Bronchial epithelial cell (primary cell): Measurements from ENCODE around the gene OAS1. TPM values are rescaled to one million over a fixed set of nuclear protein-coding genes. Genes with fewer than 3 reads are reported as not detected.

Experiments
- DNase-seq: peaks from one replicate; pipeline ENCODE4 v3.0.0-alpha.2; 2010; ENCODE audit warnings: low read depth
- FAIRE-seq: peaks from 2 replicates; lab custom pipeline; 2011; peaks lifted over from hg19 to GRCh38; lab: Jason Lieb, UNC
- H3K27me3 ChIP-seq: 2 replicates; pipeline ENCODE4 v1.5.1; 2011; ENCODE audit warnings: low read length; ENCODE audit not compliant: control insufficient read depth, insufficient read depth
- H3K36me3 ChIP-seq: 2 replicates; pipeline ENCODE4 v1.5.1; 2011; ENCODE audit warnings: low read length; ENCODE audit not compliant: control insufficient read depth, insufficient read depth
- H3K4me3 ChIP-seq: 2 replicates; pipeline ENCODE4 v1.5.1; 2011; ENCODE audit warnings: mild to moderate bottlenecking, low read depth, low read length, control low read depth
- total RNA-seq: library from RNA; depleted of rRNA; stranded (reverse); fragments of >200 nt; gene quantifications from 2 replicates; pipeline ENCODE4 v1.2.1, GENCODE V29; 2014
- TF ChIP-seq, protein P1 (sequence below): IDR thresholded peaks from 2 replicates; pipeline ENCODE4 v1.5.1; 2011; ENCODE audit warnings: mild to moderate bottlenecking, moderate library complexity, low read length, control low read depth, inconsistent platforms; ENCODE audit not compliant: insufficient read depth, severe bottlenecking

OAS1 gene
- total RNA-seq, 1 donor from 2014 or later = 1.3 TPM

- Histone ChIP-seq H3K27me3 (no peaks in the 10 kb centered on the region), H3K4me3 (no peak overlapping the region), H3K36me3 (no peaks in the 10 kb centered on the region)
- FAIRE-seq (no peak), DNase-seq (peak; percentile 45)
- TF ChIP-seq, protein P1, sequence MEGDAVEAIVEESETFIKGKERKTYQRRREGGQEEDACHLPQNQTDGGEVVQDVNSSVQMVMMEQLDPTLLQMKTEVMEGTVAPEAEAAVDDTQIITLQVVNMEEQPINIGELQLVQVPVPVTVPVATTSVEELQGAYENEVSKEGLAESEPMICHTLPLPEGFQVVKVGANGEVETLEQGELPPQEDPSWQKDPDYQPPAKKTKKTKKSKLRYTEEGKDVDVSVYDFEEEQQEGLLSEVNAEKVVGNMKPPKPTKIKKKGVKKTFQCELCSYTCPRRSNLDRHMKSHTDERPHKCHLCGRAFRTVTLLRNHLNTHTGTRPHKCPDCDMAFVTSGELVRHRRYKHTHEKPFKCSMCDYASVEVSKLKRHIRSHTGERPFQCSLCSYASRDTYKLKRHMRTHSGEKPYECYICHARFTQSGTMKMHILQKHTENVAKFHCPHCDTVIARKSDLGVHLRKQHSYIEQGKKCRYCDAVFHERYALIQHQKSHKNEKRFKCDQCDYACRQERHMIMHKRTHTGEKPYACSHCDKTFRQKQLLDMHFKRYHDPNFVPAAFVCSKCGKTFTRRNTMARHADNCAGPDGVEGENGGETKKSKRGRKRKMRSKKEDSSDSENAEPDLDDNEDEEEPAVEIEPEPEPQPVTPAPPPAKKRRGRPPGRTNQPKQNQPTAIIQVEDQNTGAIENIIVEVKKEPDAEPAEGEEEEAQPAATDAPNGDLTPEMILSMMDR = peak; percentile 74
These were observed 6.2 kb upstream of the OAS1 start for GRCh38 chr12:112900298-112901145.

- Histone ChIP-seq H3K36me3 (no peaks in the 10 kb centered on the region), H3K27me3 (no peaks in the 10 kb centered on the region), H3K4me3 (no peak overlapping the region)
- FAIRE-seq = no peak
- no peak for DNase-seq
- TF ChIP-seq, protein P1 = no peak
These were observed 5.5 kb upstream of the OAS1 start for GRCh38 chr12:112901271-112901670.

- no peak for FAIRE-seq
- Histone ChIP-seq H3K27me3 (no peaks in the 10 kb centered on the region), H3K36me3 (no peaks in the 10 kb centered on the region), H3K4me3 (no peak overlapping the region)
- DNase-seq = no peak
- TF ChIP-seq, protein P1 = no peak
These were observed 2.2 kb upstream of the OAS1 start for GRCh38 chr12:112904571-112904970.

DNA sequence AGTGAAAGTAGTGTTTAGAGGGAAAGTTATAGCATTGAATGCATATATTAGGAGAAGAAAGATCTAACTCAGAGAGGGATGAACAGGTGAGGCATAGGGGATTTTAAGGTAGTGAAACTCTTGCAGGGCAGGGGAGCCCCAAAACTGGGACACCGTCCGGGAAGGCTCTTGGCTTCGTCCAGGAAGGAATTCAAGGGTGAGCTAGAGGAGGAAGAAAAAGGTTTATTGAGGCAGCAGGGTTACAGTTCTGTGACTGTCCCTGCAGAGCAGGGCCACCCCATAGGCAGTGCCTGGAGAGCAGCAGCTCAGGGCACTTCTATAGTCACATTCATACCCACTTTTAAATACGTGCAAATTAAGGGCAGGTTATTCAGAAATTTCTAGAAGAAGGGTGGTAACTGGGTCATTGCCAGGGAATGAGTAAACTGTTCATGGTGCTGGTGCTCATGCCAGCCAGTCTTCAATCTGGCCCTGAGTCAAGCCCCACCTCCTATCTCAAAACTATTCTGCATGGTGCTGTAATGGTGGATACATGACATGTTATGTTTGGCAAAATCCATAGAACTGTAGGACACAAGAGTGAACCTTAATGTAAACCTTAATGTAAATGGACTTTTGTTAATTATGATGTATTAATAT, 1.2 kb upstream of the OAS1 start:
- no peak for FAIRE-seq
- no peaks in the 10 kb centered on the region for H3K36me3 ChIP-seq
- peak; percentile 44 for DNase-seq
- TF ChIP-seq, protein P1 = no peak
- no peak overlapping the region for H3K4me3 ChIP-seq
- no peaks in the 10 kb centered on the region for H3K27me3 ChIP-seq

DNA sequence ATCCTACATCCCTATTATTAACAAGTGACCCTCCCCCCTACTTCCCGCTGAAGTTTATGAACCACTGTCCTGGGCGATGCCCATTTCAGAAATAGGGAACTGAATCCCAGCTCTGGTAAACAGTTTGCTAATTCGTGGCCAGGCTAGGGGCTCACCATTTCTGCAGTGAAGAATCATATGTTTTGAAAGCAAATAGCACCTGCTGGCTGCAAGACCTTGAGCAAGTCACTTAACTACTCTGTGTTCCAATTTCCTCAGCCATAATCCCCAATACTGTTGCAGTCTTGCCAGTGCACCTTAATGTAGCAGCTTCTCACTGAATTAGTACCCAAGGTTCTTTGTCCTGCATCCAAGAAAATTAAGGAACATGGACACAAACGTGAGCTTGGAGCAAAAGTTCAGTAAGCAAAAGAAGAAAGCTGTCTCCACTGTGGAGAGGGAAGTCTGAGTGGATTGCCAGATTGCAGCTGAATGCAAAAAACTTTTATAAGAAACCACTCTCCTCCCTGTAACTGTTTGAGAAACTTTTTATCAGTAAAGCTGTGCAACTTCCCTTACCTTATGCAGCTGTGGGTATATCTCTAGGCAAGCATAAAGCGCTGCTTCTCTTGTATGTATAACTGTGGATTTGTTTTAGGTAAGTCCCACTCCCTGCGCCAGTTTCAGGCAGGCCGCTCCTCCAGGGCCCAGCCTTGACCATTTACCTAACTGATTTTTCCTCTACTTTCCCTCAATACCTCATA, 824 bp downstream of the OAS1 start:
- DNase-seq = no peak
- H3K4me3 ChIP-seq = no peak overlapping the region
- no peak for FAIRE-seq
- TF ChIP-seq, protein P1 = no peak
- no peaks in the 10 kb centered on the region for H3K36me3 ChIP-seq
- no peaks in the 10 kb centered on the region for H3K27me3 ChIP-seq
